K562 (cell line): ENCODE data around the gene HIPK2. TPM values are rescaled to one million over a fixed set of nuclear protein-coding genes. Genes with fewer than 3 reads are reported as not detected.
A peak's percentile ranks its signal among the peaks of the same experiment; 100 is the strongest.

Source experiments
- CHD2 ChIP-seq: IDR thresholded peaks from 2 replicates; pipeline ENCODE4 v1.6.1; 2011; ENCODE audit warnings: low read depth, low read length
- FOXJ3 ChIP-seq: sonication (generic); formaldehyde crosslinking; IDR thresholded peaks from 2 replicates; pipeline ENCODE4 v1.4.0; 2020; ENCODE audit warnings: mild to moderate bottlenecking, missing genetic modification reagents
- HDAC6 ChIP-seq: IDR thresholded peaks from 2 replicates; pipeline ENCODE4 v1.6.1; 2012; ENCODE audit warnings: low read depth, mild to moderate bottlenecking, control low read depth, inconsistent platforms, low read length, moderate library complexity
- HNRNPL ChIP-seq: fragments of 200-400 bp; formaldehyde crosslinking; IDR thresholded peaks from 2 replicates; pipeline ENCODE4 v1.6.1; 2017; ENCODE audit warnings: low read depth, mild to moderate bottlenecking, low read length
- ILK ChIP-seq: fragments of 450-650 bp; IDR thresholded peaks from 2 replicates; pipeline ENCODE4 v1.6.1; 2016; ENCODE audit warnings: missing genetic modification characterization, low read depth, mild to moderate bottlenecking, missing compliant biosample characterization, moderate library complexity, borderline replicate concordance
- JUN ChIP-seq, 2 experiments: sonication (generic) in 1 of 2; formaldehyde crosslinking in 1 of 2; IDR thresholded peaks; 2 replicates each; pipeline versions ENCODE4 v1.6.1 to v1.8.0; 2012 to 2022; ENCODE audit warnings: borderline replicate concordance in 2 of 2, mild to moderate bottlenecking in 2 of 2, improper control_type of control experiment in 1 of 2, low read depth in 1 of 2, low read length in 1 of 2, missing genetic modification reagents in 1 of 2
- JUNB ChIP-seq: fragments of 450-650 bp; formaldehyde crosslinking; conservative IDR thresholded peaks from 2 replicates; pipeline ENCODE4 v1.4.0; 2020; ENCODE audit warnings: mild to moderate bottlenecking
- KAT8 ChIP-seq: fragments of 450-650 bp; IDR thresholded peaks from 2 replicates; pipeline ENCODE4 v1.6.1; 2016; ENCODE audit warnings: low read depth, mild to moderate bottlenecking
- KDM1A ChIP-seq, 2 experiments: fragments of 450-650 bp; IDR thresholded peaks; 2 replicates each; pipeline ENCODE4 v1.6.1; 2016; ENCODE audit warnings: mild to moderate bottlenecking in 2 of 2
- NCOA6 ChIP-seq: fragments of 450-650 bp; IDR thresholded peaks from 2 replicates; pipeline ENCODE4 v1.6.1; 2017; ENCODE audit warnings: mild to moderate bottlenecking
- NEUROD1 ChIP-seq: fragments of 150-350 bp; IDR thresholded peaks from 2 replicates; pipeline ENCODE4 v1.6.1; 2014; ENCODE audit warnings: borderline replicate concordance, low read length, low read depth; ENCODE audit not compliant: partially characterized antibody
- NUFIP1 ChIP-seq: fragments of 450-650 bp; IDR thresholded peaks from 2 replicates; pipeline ENCODE4 v1.6.1; 2018; ENCODE audit not compliant: partially characterized antibody
- PHB2 ChIP-seq: fragments of 450-650 bp; IDR thresholded peaks from 2 replicates; pipeline ENCODE4 v1.6.1; 2017; ENCODE audit warnings: low read depth
- SMARCB1 ChIP-seq: IDR thresholded peaks from 2 replicates; pipeline ENCODE4 v1.6.1; 2011; ENCODE audit warnings: improper control_type of control experiment, low read depth; ENCODE audit not compliant: insufficient read length
- SRSF1 ChIP-seq: fragments of 200-400 bp; formaldehyde crosslinking; IDR thresholded peaks from 2 replicates; pipeline ENCODE4 v1.6.1; 2017; ENCODE audit warnings: mild to moderate bottlenecking, low read depth, low read length, moderate library complexity
- UBTF ChIP-seq, 2 experiments: IDR thresholded peaks; 2 replicates each; pipeline ENCODE4 v1.6.1; 2012; ENCODE audit warnings: improper control_type of control experiment in 2 of 2, low read depth in 2 of 2, low read length in 2 of 2, borderline replicate concordance in 1 of 2
- ZNF592 ChIP-seq: fragments of 450-650 bp; IDR thresholded peaks from 2 replicates; pipeline ENCODE4 v1.6.1; 2017; ENCODE audit warnings: antibody characterized with exemption, mild to moderate bottlenecking
- polyA plus RNA-seq, 8 experiments: library from polyadenylated mRNA; depleted of rRNA in 4 of 8; stranded (reverse) in 5 of 8; unstranded in 3 of 8; fragments of >200 nt; fragmentation: Nextera tagmentation in 2 of 8; fragmentation: Illumina TruSeq in 1 of 8; extraction: Ambion mirVana in 2 of 8; extraction: Trizol in 1 of 8; gene quantifications; 2 replicates each; pipeline versions ENCODE4 v1.2.1 to v1.2.3, GENCODE V29; 2011 to 2014; ENCODE audit warnings: inconsistent platforms in 1 of 8, missing spikeins in 1 of 8
- total RNA-seq, 7 experiments: library from RNA; depleted of rRNA in 6 of 7; stranded (reverse); fragments of >200 nt in 6 of 7; fragmentation: Illumina TruSeq in 2 of 7; extraction: Trizol in 2 of 7; gene quantifications; 2 replicates each; pipeline versions ENCODE4 v1.2.1 to v1.2.3, GENCODE V29; 2011 to 2021; ENCODE audit warnings: low replicate concordance in 1 of 7
- TF ChIP-seq, protein P1 (sequence below): sonication (generic); formaldehyde crosslinking; IDR thresholded peaks from 2 replicates; pipeline ENCODE4 v1.8.0; 2022; ENCODE audit warnings: missing genetic modification reagents, mild to moderate bottlenecking, borderline replicate concordance
- TF ChIP-seq, protein P2 (sequence below): fragments of 450-650 bp; IDR thresholded peaks from 2 replicates; pipeline ENCODE4 v1.6.1; 2016; ENCODE audit warnings: low read depth, mild to moderate bottlenecking, moderate library complexity

The HIPK2 gene
- total and polyA plus RNA-seq, 9 of the 15 experiments (the other 6 are each of a cell fraction or from before 2014, with no cell fraction given), result 0.69 to 19.8 (median 5.1) TPM

DNA sequence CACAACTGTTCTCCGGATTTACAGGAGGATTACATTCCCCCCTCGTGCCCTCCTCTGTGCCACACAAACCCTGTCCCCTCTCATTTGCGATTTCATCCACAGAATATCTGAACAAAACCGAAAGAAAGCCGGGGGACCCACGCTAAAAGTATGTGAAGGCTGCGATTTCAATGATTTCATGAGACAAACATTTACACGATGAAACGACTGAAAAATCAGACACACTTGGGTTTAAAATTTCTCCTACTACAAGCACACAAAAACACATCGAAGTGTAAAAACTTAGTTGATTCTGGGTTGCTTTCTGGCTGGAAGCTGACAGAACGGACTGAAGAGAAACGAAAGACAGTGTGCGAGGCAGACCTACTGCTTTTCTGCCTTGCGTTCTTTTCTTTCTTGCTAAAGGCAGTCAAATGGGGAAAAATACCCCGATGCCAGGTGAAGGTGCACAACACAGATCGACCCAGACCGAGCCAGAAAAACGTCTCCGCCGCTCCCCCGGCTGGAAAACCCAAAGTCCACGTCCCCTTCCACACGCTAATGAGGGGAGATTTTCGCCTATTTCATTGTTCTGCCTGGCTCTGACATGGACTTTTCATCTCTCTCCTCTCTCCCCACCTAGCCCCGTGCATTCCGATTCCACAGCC is 1.2 kb downstream of the HIPK2 start (continued):
- TF ChIP-seq ZNF592 (no peak), JUN (IDR thresholded peaks at IDR 0.05; ENCODE audit: borderline replicate concordance, low read depth, low read length) (no peak), JUN (CRISPR knock-in tag; IDR thresholded peaks at IDR 0.05; ENCODE audit: borderline replicate concordance) (no peak), HNRNPL (no peak), PHB2 (no peak), SRSF1 (no peak), JUNB (CRISPR knock-in tag) (no peak), SMARCB1 (no peak), HDAC6 (no peak), NCOA6 (no peak), KAT8 (no peak), ILK (tag) (no peak), NEUROD1 (no peak), UBTF (IDR thresholded peaks at IDR 0.05; ENCODE audit: borderline replicate concordance in 1 of 2, low read depth in 2 of 2, low read length in 2 of 2) (peak in 1 of 2 experiments; percentile 31; a peak in 1 of 4 replicates), KDM1A (IDR thresholded peaks at IDR 0.05) (no peak), FOXJ3 (no peak), CHD2 (no peak), NUFIP1 (no peak)
- TF ChIP-seq, protein P1, sequence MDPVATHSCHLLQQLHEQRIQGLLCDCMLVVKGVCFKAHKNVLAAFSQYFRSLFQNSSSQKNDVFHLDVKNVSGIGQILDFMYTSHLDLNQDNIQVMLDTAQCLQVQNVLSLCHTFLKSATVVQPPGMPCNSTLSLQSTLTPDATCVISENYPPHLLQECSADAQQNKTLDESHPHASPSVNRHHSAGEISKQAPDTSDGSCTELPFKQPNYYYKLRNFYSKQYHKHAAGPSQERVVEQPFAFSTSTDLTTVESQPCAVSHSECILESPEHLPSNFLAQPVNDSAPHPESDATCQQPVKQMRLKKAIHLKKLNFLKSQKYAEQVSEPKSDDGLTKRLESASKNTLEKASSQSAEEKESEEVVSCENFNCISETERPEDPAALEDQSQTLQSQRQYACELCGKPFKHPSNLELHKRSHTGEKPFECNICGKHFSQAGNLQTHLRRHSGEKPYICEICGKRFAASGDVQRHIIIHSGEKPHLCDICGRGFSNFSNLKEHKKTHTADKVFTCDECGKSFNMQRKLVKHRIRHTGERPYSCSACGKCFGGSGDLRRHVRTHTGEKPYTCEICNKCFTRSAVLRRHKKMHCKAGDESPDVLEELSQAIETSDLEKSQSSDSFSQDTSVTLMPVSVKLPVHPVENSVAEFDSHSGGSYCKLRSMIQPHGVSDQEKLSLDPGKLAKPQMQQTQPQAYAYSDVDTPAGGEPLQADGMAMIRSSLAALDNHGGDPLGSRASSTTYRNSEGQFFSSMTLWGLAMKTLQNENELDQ (CRISPR knock-in tag), result no peak
- TF ChIP-seq, protein P2, sequence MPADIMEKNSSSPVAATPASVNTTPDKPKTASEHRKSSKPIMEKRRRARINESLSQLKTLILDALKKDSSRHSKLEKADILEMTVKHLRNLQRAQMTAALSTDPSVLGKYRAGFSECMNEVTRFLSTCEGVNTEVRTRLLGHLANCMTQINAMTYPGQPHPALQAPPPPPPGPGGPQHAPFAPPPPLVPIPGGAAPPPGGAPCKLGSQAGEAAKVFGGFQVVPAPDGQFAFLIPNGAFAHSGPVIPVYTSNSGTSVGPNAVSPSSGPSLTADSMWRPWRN, result no peak
